CD4-positive, alpha-beta T cell treated with Interferon gamma for 1 hour (primary cell): ENCODE results near the gene IL1R2.

ENCODE experiments used
- DNase-seq: peaks from one replicate; pipeline ENCODE4 v3.0.0-alpha.2; 2020

IL1R2 gene

GRCh38 chr2:102044235-102044896 is 52.6 kb downstream of the IL1R2 start:
- DNase-seq = no peak

GRCh38 chr2:102044967-102045489 is 53.3 kb downstream of the IL1R2 start:
- DNase-seq = no peak

GRCh38 chr2:102045697-102046096 is 53.9 kb downstream of the IL1R2 start:
- no peak for DNase-seq

GRCh38 chr2:102046135-102046986 is 54.6 kb downstream of the IL1R2 start:
- DNase-seq = no peak

- DNase-seq = no peak
Measured at GRCh38 chr2:102048465-102048864, 56.7 kb downstream of the IL1R2 start.

GRCh38 chr2:102049756-102050443 is 58.1 kb downstream of the IL1R2 start:
- no peak for DNase-seq

- DNase-seq = no peak
Measured at GRCh38 chr2:102050854-102051391, 59.2 kb downstream of the IL1R2 start.

GRCh38 chr2:102051692-102052277 is 60.0 kb downstream of the IL1R2 start:
- DNase-seq = no peak

GRCh38 chr2:102052365-102052764 is 60.6 kb downstream of the IL1R2 start:
- DNase-seq = no peak

- peak; percentile 6 for DNase-seq
Measured at GRCh38 chr2:102053096-102053495, 61.3 kb downstream of the IL1R2 start.

- no peak for DNase-seq
Measured at GRCh38 chr2:102055346-102055990, 63.7 kb downstream of the IL1R2 start.

- no peak for DNase-seq
Measured at GRCh38 chr2:102056079-102056581, 64.4 kb downstream of the IL1R2 start.

- DNase-seq = no peak
Measured at GRCh38 chr2:102057502-102058292, 65.9 kb downstream of the IL1R2 start.

GRCh38 chr2:102058293-102058833 is 66.6 kb downstream of the IL1R2 start:
- no peak for DNase-seq

GRCh38 chr2:102059151-102059550 is 67.4 kb downstream of the IL1R2 start:
- DNase-seq = no peak

GRCh38 chr2:102060047-102060446 is 68.3 kb downstream of the IL1R2 start:
- DNase-seq = no peak

- no peak for DNase-seq
Measured at GRCh38 chr2:102060792-102061191, 69.0 kb downstream of the IL1R2 start.

GRCh38 chr2:102061286-102061699 is 69.5 kb downstream of the IL1R2 start:
- DNase-seq = no peak

GRCh38 chr2:102061962-102062795 is 70.4 kb downstream of the IL1R2 start:
- DNase-seq = no peak

GRCh38 chr2:102062802-102063201 is 71.0 kb downstream of the IL1R2 start:
- DNase-seq = no peak
